Thyroid gland (tissue), 4 donors: Measurements from ENCODE around the gene ERP44. TPM values are rescaled to one million over a fixed set of nuclear protein-coding genes. Genes with fewer than 3 reads are reported as not detected.
"Not testable (repeated sequence)": the region's sequence is repeated elsewhere in the genome, so short reads cannot be mapped to it uniquely, and the experiment has no call there.

Source experiments
- DNase-seq, 2 donors: peaks; one replicate each; pipeline ENCODE4 v3.0.0-alpha.2; 2019
- H3K27ac ChIP-seq, 3 donors: fragments of 200-600 bp; sonication (generic); 1 replicate in 2 of 3; 2 replicates in 1 of 3; pipeline ENCODE4 v1.5.1; 2016 to 2019; ENCODE audit warnings: mild to moderate bottlenecking in 1 of 3, moderate library complexity in 1 of 3
- H3K27me3 ChIP-seq: fragments of 200-600 bp; sonication (generic); one replicate; pipeline ENCODE4 v1.5.1; 2019
- H3K36me3 ChIP-seq, 2 donors: fragments of 200-600 bp; sonication (generic); one replicate each; pipeline ENCODE4 v1.5.1; 2016 to 2019
- H3K4me1 ChIP-seq, 2 donors: fragments of 200-600 bp; sonication (generic); one replicate each; pipeline ENCODE4 v1.5.1; 2017 to 2019
- H3K4me3 ChIP-seq, 3 donors: fragments of 200-600 bp; sonication (generic); replicated peaks in 1 of 3; 1 replicate in 2 of 3; 2 replicates in 1 of 3; pipeline ENCODE4 v1.5.1; 2016; ENCODE audit warnings: mild to moderate bottlenecking in 1 of 3
- H3K9me3 ChIP-seq: fragments of 200-600 bp; sonication (generic); one replicate; pipeline ENCODE4 v1.5.1; 2017
- CTCF ChIP-seq, 6 experiments: fragments of 200-600 bp in 3 of 6; fragments of 450-650 bp in 3 of 6; sonication (generic) in 3 of 6; IDR thresholded peaks; one replicate each; pipeline ENCODE4 v1.5.1; 2016 to 2019; ENCODE audit warnings: antibody characterized with exemption in 6 of 6, mild to moderate bottlenecking in 2 of 6, inconsistent platforms in 1 of 6, moderate library complexity in 1 of 6
- POLR2A ChIP-seq, 2 donors: fragments of 450-650 bp; IDR thresholded peaks; one replicate each; pipeline ENCODE4 v1.6.1; 2017; ENCODE audit warnings: antibody characterized with exemption in 2 of 2, mild to moderate bottlenecking in 2 of 2, moderate library complexity in 1 of 2
- WGBS, 2 donors: methylation state at CpG; one replicate each; pipeline ENCODE4 v1.1.5; 2017; 5-methylcytosine and 5-hydroxymethylcytosine counted together
- intact Hi-C: fragments of 100-400 bp; cut with DNase I; formaldehyde crosslinking; loops from one replicate; pipeline ENCODE4 v1.15.1; 2023
- total RNA-seq, 4 donors: library from RNA; depleted of rRNA; stranded (reverse); fragments of >200 nt; gene quantifications; one replicate each; pipeline ENCODE4 v1.2.3, GENCODE V29; 2016

The ERP44 gene
- total RNA-seq, 4 donors from 2014 or later = 23.7 to 36.2 (median 29.0) TPM

GRCh38 chr9:100086097-100086635 is 12.6 kb downstream of the ERP44 start:
- DNase-seq = no peak
- H3K4me1 ChIP-seq = peaks cover 0 to 37% of the 10 kb centered on the region in 2 donors
- intact Hi-C loops = no loop called here
- H3K4me3 ChIP-seq = no peak overlapping the region
- no peaks in the 10 kb centered on the region for H3K27me3 ChIP-seq
- no peaks in the 10 kb centered on the region for H3K36me3 ChIP-seq
- no peak for TF ChIP-seq CTCF (IDR thresholded peaks at IDR 0.05)
- TF ChIP-seq POLR2A (IDR thresholded peaks at IDR 0.05) = no peak
- 84 to 91% methylated on average over 3 of the region's 3 CpGs for WGBS, 2 donors
- no peak overlapping the region for H3K27ac ChIP-seq
- no peaks in the 10 kb centered on the region for H3K9me3 ChIP-seq

- WGBS, 2 donors = 90% methylated on average over 5 of the region's 5 CpGs
- intact Hi-C loops = no loop called here
- Histone ChIP-seq H3K27ac (no peak overlapping the region), H3K27me3 (no peaks in the 10 kb centered on the region), H3K9me3 (no peaks in the 10 kb centered on the region), H3K36me3 (no peaks in the 10 kb centered on the region), H3K4me1 (peaks cover 0 to 39% of the 10 kb centered on the region in 2 donors), H3K4me3 (no peak overlapping the region)
- no peak for DNase-seq
- TF ChIP-seq POLR2A (IDR thresholded peaks at IDR 0.05) (no peak), CTCF (IDR thresholded peaks at IDR 0.05) (no peak)
Measured at GRCh38 chr9:100084734-100085133, 14.1 kb downstream of the ERP44 start.

GRCh38 chr9:100084128-100084453 is 14.7 kb downstream of the ERP44 start:
- H3K27ac ChIP-seq = no peak overlapping the region
- H3K27me3 ChIP-seq = no peaks in the 10 kb centered on the region
- intact Hi-C loops = no loop called here
- peaks cover 0 to 45% of the 10 kb centered on the region in 2 donors for H3K4me1 ChIP-seq
- WGBS, 2 donors = 86 to 91% methylated on average over 1 of the region's 1 CpG
- no peak overlapping the region for H3K4me3 ChIP-seq
- no peaks in the 10 kb centered on the region for H3K9me3 ChIP-seq
- H3K36me3 ChIP-seq = no peaks in the 10 kb centered on the region
- TF ChIP-seq CTCF (IDR thresholded peaks at IDR 0.05) = no peak
- no peak for TF ChIP-seq POLR2A (IDR thresholded peaks at IDR 0.05)
- no peak for DNase-seq

- Histone ChIP-seq H3K36me3 (no peaks in the 10 kb centered on the region), H3K27me3 (no peaks in the 10 kb centered on the region), H3K9me3 (no peaks in the 10 kb centered on the region), H3K4me3 (no peak overlapping the region), H3K4me1 (peaks cover 0 to 50% of the 10 kb centered on the region in 2 donors), H3K27ac (no peak overlapping the region)
- DNase-seq = no peak
- 81 to 82% methylated on average over 5 of the region's 5 CpGs for WGBS, 2 donors
- no peak for TF ChIP-seq CTCF (IDR thresholded peaks at IDR 0.05)
- TF ChIP-seq POLR2A (IDR thresholded peaks at IDR 0.05) = no peak
- intact Hi-C loops = no loop called here
Measured at GRCh38 chr9:100083448-100084127, 15.2 kb downstream of the ERP44 start.

GRCh38 chr9:100082782-100083181 is 16.0 kb downstream of the ERP44 start:
- Histone ChIP-seq H3K4me1 (peaks cover 0 to 46% of the 10 kb centered on the region in 2 donors), H3K36me3 (no peaks in the 10 kb centered on the region), H3K4me3 (no peak overlapping the region), H3K9me3 (no peaks in the 10 kb centered on the region), H3K27ac (no peak overlapping the region), H3K27me3 (no peaks in the 10 kb centered on the region)
- DNase-seq = no peak
- intact Hi-C loops = no loop called here
- no peak for TF ChIP-seq CTCF (IDR thresholded peaks at IDR 0.05)
- no peak for TF ChIP-seq POLR2A (IDR thresholded peaks at IDR 0.05)

- intact Hi-C loops = not testable (repeated sequence)
Measured at GRCh38 chr9:100076256-100076655, 22.5 kb downstream of the ERP44 start.

More at GRCh38 chr9:100076256-100076655, 22.5 kb downstream of the ERP44 start:
- H3K9me3 ChIP-seq, H3K4me3 ChIP-seq, H3K27me3 ChIP-seq, H3K27ac ChIP-seq, DNase-seq, H3K36me3 ChIP-seq: not testable (repeated sequence)
- WGBS, 2 donors = 95 to 99% methylated on average over 4 of the region's 4 CpGs
- peaks cover 6 to 15% of the 10 kb centered on the region in 2 donors for H3K4me1 ChIP-seq
